GM18868 (cell line): ENCODE results near the gene HCN3.
"Not testable (repeated sequence)": the region's sequence is repeated elsewhere in the genome, so short reads cannot be mapped to it uniquely, and the experiment has no call there.

Source experiments
- ATAC-seq: cut with Tn5 transposase; IDR thresholded peaks from one replicate; pipeline ENCODE4 v1.9.1; 2021; ENCODE audit warnings: mild to moderate bottlenecking, moderate library complexity; ENCODE audit not compliant: unreplicated experiment

The HCN3 gene

DNA sequence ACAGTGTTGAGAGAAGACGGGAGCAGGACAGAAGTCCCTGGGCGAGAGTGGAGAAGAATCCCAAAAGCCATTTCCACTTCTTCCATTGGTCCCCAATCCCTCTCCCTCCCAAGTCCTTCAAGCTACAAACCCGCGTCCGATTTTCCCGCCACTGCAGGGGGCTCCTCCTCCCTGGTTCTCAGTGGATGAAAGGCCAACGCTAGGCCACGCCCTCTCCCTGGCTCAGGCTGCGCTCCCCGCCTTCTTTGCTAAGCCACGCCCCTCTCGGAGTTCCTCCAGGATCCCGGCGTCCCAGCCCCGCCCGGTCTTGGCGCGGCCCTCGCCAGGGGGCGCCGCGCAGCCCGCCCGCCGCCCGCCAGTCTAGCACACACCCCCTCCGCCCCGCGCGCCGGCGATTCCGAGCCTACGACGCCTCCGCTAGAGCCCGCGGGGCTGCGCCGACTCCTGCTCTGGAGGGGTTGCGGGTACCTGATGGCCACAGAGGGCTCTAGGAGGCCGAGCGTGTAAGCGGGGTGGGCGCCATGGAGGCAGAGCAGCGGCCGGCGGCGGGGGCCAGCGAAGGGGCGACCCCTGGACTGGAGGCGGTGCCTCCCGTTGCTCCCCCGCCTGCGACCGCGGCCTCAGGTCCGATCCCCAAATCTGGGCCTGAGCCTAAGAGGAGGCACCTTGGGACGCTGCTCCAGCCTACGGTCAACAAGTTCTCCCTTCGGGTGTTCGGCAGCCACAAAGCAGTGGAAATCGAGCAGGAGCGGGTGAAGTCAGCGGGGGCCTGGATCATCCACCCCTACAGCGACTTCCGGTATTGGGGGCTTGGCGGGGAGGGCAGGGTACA lies at the start of gene HCN3:
Gene HCN3 (plus strand): TSS at position 394 of the 832 bp plus-strand sequence. CDS start 128 bp downstream, at position 522.
- peak; percentile 74 for ATAC-seq

DNA sequence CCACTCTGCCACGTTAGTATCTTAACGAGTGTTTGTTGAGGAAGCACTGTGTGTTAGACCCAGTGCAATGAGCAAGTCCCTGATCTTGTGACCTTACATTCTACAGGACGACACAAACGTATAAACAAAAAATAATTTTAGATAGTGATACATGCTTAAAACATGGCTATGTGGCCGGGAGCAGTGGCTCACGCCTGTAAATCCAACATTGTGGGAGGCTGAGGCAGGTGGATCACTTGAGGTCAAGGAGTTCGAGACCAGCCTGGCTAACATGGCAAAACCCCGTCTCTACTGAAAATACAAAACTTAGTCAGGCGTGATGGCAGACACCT lies 49.2 kb upstream of the HCN3 start:
- ATAC-seq: no peak

DNA sequence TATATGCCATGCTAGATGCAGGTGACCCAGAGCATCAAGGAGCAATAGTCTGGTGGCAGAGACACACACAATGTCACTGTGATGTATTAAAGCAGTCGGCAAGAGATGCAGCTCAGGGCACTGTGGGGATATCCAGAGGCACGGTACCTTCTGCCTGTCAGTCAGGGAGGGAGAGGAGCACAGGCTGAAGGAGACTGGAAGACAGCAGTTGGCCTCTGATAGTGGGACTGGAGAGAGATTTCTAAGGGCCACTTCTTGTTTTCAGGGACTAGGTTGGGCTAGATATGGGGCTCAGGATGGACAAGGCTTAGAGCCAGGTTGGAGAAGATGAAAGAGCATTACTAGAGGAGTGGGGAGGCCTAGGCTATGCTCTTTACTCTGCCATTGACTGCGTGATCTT lies 46.0 kb upstream of the HCN3 start:
- not testable (repeated sequence) for ATAC-seq

DNA sequence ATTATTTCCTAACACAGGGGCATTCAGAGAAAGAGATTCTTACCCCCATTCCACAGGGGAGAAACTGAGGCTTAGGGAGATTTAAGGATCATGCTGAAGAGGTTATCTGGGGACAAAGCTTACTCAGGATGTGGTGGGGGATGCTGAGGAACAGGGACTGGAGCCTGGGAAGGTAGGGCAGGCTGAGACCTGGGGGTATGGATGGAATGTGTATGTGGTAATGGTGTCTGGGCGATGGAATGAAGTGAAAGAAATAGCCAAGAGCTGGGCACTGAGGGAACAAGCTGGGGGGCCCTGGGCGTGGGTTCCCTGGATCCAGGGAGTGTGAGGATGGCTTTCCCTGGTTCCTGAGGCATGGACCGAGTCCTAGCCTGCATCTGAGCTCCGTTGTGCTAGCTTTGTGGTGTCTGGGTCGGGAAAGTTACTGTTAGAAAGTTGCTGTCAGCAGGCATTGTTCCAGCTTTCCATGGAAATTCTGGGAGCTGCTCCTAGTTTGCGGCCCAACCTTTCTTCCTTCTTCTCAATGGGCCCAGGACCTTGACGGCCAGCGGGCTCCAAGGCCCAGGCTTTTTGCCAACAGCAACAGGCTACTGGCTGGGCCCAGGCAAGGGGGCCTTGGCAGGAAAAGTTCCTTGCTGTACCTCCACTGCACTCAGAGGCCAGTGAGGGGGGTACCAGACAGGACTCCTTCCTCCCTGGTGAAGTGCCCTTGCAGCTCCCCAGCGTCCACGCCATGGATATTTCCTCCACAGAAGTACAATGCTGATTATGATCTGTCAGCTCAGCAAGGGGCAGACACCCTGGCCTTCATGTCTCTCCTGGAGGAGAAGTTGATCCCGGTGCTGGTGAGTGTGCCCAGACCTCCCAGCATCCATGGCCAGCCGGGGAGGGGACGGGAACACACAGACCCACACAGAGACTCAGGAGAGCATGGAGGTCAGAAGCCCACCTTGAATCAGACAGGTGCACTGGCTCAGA lies 45.0 kb upstream of the HCN3 start:
- not testable (repeated sequence) for ATAC-seq

DNA sequence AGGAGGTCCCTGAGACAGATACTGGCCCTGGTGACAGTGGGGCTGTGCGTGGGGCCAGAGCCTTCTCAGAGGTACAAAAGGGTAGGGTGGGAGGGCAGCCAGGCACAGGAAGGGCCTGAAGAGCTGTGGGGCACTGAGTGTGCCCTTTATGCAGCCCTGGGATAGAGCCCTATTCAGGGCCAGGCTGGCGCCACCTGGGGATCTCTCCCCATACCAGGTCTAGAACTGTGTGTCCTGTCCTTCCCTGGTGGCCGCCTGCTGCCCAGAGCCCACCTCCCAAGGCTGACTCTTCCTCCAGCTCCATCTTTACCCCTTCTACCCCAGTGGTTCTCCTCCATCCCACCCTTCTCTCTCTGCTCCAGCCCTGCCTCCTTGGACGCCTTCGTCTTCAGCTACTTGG lies 43.8 kb upstream of the HCN3 start:
- not testable (repeated sequence) for ATAC-seq

DNA sequence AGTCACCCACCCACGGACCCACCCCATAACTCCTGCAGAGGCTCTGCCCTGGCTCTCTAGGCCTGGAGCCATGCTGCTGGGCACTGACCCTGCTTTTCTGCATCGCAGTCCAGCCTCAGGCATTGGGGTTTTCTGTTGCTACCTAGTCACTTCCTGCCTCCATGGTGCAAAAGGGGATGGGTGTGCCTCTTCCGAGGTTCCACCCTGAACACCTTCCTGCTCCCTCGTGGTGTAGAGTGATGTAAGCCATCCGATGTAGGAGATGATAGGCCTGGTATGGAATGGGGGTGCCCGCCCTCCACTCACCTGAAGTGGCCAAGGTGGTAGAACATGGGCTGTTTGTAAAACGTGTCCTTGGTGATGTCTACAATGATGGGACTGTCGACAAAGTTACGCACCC lies 41.9 kb upstream of the HCN3 start:
- not testable (repeated sequence) for ATAC-seq

DNA sequence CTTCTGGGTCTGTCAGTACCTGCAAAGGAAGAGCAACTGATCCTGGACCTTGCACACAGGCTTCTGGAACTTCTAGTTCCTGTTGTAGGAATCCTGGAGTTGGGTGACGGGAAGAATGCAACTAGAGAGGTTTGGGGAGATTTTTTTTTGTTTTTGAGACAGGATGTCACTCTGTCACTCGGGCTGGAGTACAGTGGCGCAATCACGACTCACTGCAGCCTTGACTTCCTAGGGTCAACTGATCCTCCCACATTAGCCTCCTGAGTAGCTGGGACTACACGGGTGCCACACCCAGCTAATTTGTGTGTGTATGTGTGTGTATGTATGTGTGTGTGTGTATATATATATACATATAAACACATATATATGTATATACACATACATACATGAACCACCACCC lies 40.8 kb upstream of the HCN3 start:
- ATAC-seq: no peak

DNA sequence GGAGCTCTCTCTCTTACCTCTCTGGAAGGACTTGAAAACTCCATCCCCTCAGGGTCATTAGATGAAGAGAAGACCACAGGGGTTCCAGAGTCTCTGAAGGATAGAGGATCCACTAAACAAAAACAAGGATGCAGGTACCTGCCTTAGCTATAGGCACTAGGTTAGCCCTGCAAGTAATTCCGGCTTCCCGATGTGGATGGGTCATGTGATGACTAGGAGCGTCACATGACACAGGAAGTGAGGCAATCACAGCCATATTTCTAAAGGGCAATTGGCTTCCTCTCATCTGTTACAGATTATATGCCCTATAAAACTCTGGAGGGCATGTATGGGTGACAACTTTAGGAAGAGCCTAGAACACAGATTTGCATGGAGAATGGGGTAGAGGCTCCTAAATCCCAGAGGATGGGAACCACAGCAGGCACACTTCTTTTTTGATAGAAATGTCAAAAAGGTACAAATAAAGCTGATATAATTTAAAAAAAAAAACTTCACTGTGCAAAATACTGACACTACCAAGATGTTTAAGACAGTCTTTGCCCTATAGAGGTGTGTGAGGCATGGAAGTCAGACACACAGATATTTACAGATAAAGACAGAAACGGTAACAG lies 36.1 kb upstream of the HCN3 start:
- ATAC-seq: peak; percentile 33

DNA sequence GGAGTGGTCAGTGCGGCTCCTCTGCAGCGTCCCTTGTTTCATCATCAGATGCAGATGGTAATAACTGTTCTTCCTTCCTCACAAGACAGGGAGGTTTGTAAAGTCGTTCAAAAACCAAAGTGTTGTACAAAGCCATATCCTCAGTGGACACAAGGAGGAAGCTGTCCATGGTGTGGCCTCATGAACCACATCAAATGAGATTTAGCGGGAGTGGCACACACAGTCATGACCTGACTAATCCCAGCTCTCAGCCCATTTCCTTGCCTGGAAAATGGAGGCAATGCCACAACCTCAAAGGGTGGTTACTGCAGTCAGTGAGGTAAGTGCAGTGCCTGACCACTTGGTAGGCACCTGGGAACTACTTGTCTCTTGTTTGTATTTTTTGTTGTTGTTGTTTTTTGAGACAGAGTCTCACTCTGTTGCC lies 35.4 kb upstream of the HCN3 start:
- no peak for ATAC-seq

DNA sequence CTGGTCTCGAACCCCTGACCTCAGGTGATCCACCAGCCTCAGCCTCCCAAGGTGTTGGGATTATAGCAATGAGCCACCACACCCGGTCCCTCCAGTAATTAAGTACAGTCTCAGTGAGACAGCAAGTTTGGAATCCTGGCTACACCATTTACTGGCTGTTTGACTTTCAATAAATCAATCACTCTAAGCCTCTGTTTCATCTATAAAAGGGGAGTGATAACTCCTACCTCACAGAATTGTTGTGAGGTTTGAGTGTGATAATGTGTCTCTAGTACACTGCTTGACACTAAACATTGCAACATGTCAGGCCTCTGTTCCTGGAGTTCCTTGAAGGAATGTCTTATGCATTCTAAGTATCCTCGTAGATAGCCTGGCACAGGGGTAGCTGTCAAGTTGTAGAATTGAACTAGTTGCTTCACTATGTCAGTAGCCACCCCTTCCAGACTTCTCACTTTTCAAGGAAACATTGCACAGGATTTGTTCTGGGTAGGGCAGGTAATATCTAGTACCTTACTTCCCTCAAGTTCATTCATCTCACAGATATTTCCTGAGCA lies 34.4 kb upstream of the HCN3 start:
- no peak for ATAC-seq

DNA sequence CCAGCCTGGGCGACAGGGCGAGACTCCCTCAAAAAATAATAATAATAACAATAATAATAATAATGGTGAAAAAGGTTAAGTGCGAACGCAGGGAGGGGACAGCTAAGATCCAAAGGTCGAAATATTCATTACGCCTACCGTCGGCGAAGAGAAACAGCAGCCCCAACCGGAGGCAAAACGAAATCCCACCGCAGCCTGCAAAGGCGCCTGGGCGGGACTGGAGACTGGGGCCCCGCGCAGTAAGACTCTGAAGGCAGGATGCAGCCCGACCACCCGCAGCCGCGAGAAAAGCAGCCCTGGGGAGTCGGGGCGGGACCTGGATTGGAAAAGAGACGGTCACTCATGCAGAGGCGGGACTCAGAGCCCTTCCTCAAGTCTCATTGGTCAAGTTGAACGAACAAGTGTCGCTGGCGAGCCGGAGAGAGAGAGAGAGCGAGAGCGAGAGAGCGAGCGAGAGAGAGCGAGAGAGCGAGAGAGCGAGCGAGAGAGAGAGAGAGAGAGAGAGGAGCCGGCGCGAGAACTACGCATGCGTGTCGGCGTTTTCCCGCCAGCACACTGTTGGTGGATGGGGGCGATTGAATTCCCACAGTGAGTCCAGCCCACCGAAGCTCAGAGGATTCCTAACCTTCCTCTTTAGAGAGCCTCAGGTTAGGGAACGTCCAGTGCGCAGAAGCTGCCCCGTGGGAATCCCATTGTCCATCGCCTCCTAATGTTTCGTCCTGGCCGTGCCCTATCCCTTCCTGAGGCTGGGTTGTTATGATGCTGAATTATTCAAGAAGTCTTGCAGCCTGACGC lies 32.7 kb upstream of the HCN3 start:
- peak; percentile 89 for ATAC-seq

DNA sequence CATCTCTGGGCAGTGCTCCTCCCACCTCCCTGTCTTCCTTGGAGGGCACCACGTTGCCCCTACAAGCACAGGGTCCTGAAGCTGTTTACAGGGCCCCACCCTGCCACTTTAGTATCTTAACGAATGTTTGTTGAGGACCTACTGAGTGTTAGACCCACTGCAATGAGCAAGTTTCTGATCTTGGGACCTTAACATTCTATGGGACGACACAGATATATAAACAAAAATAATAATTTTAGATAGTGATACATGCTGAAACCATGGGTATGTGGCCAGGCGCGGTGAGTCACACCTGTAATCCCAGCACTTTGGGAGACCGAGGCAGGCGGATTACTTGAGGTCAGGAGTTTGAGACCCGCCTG lies 32.1 kb upstream of the HCN3 start:
- peak; percentile 4 for ATAC-seq

DNA sequence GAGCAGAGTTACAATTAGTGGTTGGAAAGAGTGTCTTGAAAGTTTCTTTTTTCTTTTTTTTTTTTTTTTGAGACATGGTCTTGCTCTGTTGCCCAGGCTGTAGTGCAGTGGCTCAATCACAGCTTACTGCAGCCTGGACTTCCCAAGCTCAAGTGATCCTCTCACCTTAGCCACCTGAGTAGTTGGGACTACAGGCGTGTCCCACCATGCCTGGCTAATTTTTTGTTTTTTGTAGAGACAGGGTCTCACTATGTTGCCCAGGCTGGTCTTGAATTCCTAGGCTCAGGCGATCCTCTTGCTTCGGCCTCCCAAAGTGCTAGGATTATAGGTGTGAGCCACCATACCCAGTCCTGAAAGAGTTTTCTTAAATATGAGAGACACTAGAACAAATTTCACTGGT lies 30.5 kb upstream of the HCN3 start:
- not testable (repeated sequence) for ATAC-seq

DNA sequence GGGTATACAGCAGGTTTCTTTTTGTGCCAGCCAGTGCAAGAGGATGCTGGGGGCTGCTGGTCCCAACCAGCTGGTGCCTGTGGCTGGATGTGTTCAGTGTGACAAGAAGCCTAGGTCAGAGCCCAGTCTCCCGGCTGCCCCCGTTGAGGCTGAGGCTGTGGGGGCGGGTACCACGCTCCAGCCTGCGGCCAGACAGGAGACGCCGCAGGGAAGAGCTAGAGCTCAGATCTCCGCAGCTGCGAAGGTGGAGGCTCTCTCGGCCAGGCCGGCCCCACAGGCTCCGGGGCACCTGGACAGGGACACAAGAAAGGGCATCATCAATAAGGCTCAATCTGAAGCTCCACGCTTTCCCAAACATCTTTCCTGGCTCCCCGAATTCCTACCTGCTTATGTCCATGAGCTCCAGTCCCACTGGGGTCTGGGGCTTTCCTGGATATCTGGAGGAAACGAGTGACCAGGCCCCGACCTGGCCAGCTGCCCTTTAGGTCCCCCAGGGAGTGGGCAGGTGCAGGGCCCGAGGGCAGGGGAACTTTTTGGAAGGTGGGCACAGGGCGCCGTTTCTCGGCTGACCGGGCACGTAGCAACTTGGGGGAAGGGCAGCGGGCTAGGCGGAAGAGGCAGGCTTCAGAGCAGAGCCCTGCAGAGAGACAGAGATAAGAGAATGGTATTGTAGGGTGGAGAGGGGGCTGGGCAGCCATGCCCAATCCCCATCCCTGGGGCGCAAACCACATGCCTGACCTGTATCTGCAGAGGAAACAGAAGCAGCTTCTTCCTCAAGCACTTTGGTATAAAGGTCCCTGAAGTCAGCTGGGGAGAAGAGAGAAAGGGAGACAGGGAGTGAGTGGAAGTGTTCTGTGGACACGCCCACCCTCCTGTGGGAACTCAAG lies 29.4 kb upstream of the HCN3 start:
- no peak for ATAC-seq

DNA sequence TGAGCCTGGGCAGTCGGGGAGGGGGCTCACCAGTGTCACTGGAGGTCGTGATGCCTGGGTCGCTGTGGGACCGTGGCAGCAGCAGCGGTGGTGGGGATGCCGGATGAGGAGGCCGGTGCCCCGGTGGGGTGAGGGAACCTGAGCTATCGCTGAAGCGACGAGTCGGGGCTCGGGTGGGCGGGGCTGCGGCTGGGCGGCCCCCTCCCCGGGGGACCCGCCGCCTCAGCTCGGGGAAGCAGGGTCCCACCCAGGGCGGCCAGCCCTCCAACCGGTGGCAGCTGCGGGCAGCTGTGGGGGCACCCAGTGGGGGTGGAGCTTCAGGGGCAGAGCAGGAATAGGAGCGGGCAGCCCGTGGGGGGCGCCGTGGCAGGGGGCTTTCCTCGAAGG lies 27.0 kb upstream of the HCN3 start:
- ATAC-seq: peak; percentile 9

DNA sequence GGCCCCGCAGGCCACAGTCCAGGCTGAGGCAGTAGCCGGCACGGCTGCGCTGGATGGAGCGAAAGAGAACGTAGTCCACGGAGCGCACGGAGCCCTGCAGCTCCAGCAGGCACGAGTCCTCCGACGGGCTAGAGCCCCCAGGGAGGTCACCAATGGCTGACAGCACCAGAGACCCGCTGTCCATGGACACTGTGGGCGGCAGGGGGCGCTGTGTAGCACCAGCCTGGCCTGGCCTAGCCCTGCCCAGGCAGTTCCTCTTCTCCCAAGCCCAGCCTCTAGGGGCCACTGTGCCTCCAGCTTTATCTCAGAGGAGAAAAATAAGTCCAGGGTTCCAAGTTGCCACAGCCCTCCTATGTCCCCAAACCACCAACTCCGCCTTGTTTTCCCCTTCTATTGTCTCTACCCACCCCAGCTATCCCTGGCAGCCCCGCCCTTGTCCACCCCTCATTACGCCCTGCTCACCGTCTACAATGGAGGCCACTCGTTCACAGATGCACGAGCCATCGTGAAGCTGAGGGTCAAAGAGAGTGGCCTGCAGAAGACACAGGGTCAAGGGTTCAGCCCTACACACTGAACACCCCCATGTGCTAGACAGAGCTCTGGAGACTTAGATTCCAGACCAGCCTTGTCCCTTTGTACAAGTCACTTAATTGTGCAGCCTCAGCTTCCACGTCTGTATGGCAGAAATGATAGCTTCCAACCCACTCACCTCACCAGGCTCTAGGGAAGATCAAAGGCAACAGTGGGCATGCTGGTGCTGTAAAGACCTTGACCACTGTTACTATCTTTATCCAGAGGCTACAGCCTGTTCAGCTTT lies 26.4 kb upstream of the HCN3 start:
- ATAC-seq: peak; percentile 90

DNA sequence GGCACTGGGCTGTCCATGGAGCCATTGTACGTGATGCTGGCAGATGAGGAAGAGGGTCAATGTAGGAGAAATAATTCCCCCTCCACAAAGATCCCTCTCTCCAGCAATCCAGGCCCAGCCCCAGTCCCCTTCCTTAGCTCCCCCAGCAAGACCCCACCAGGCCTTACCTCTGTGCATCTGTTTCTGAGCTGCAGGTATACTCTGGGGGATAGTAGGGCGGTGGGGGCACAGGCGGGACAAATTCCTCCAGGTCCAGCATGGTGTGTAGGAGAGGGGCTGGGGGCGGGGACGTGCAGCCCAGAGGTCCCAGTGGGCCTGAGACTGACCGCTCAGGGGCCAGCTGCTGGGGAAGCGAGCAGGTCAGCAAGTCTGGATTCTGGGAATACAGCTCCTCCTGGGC lies 25.7 kb upstream of the HCN3 start:
- ATAC-seq: no peak

DNA sequence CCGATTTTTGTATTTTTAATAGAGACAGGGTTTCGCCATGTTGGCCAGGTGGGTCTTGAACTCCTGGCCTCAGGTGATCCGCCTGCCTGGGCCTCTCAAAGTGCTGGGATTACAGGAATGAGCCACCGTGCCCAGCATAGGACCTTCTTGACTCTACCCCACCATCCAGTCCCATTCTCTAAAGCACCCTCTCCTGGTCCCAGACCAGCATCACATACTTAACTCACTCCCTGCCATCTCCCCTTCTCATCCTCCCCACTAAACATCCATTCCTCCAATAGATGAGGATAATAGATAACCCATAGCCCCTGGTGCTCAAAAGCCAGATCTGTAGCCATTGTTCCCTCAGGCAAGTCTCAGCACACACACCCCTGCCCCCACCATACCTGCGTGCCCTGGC lies 24.1 kb upstream of the HCN3 start:
- ATAC-seq: no peak

DNA sequence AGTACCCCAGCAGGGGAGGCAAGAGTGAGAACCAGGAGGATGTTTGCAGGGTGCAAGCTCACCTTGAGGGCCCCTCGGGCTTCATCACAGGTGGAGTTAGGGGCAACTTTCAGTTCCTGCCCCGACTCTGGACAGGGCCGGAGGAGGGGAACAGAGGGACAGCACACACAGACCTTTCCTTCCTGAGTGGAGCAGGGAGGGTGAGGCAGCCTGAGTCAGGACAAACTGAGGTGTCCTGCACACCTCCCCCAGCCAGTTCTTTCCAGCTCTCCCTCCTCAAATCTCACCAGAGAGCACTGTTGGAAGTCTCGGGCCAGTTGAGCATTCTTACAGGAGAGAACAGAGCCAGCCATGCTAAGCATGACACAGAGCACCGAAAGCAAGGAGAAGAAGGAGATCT lies 23.5 kb upstream of the HCN3 start:
- ATAC-seq: no peak
